Neural progenitor cell (in vitro differentiated cells): ENCODE data around the gene ZC3H12D. TPM values are rescaled to one million over a fixed set of nuclear protein-coding genes. Genes with fewer than 3 reads are reported as not detected.
A peak's percentile ranks its signal among the peaks of the same experiment; 100 is the strongest.

Experiments used
- DNase-seq: peaks from one replicate; pipeline ENCODE4 v3.0.0-alpha.2; 2016; ENCODE audit warnings: low spot score
- H2AFZ ChIP-seq: fragments of 200-600 bp; sonication (generic); replicated peaks from 2 replicates; pipeline ENCODE4 v1.6.1; 2016; ENCODE audit warnings: antibody characterized with exemption
- H3F3A ChIP-seq: fragments of 200-600 bp; sonication (generic); 2 replicates; pipeline ENCODE4 v1.6.1; 2016; ENCODE audit warnings: antibody characterized with exemption, low read depth
- H3K27ac ChIP-seq: fragments of 200-600 bp; sonication (generic); 2 replicates; pipeline ENCODE4 v1.5.1; 2016; ENCODE audit warnings: mild to moderate bottlenecking
- H3K27me3 ChIP-seq: fragments of 200-600 bp; sonication (generic); 2 replicates; pipeline ENCODE4 v1.6.1; 2016; ENCODE audit warnings: mild to moderate bottlenecking, moderate library complexity
- H3K36me3 ChIP-seq: fragments of 200-600 bp; sonication (generic); 2 replicates; pipeline ENCODE4 v1.5.1; 2016
- H3K4me1 ChIP-seq: fragments of 200-600 bp; sonication (generic); 2 replicates; pipeline ENCODE4 v1.6.1; 2016; ENCODE audit warnings: mixed run types
- H3K4me2 ChIP-seq: fragments of 200-600 bp; sonication (generic); 2 replicates; pipeline ENCODE4 v1.6.1; 2016
- H3K4me3 ChIP-seq: fragments of 200-600 bp; sonication (generic); 2 replicates; pipeline ENCODE4 v1.5.1; 2016
- H3K79me2 ChIP-seq: fragments of 200-600 bp; sonication (generic); 2 replicates; pipeline ENCODE4 v1.6.1; 2016; ENCODE audit warnings: low read depth
- H3K9ac ChIP-seq: fragments of 200-600 bp; sonication (generic); 2 replicates; pipeline ENCODE4 v1.6.1; 2016
- H3K9me3 ChIP-seq: fragments of 200-600 bp; sonication (generic); 2 replicates; pipeline ENCODE4 v1.5.1; 2016; ENCODE audit warnings: low read depth
- H4K20me1 ChIP-seq: fragments of 200-600 bp; sonication (generic); 2 replicates; pipeline ENCODE4 v1.6.1; 2016; ENCODE audit warnings: low read depth
- H3K27ac Mint-ChIP-seq: 3 replicates; pipeline ENCODE4 v1.8.0; 2021; ENCODE audit warnings: mixed read lengths
- H3K27me3 Mint-ChIP-seq: 2 replicates; pipeline ENCODE4 v1.8.0; 2022; ENCODE audit warnings: low read depth, mild to moderate bottlenecking, inconsistent platforms, moderate library complexity, mixed read lengths; ENCODE audit not compliant: insufficient read depth
- H3K36me3 Mint-ChIP-seq: 3 replicates; pipeline ENCODE4 v1.8.0; 2021; ENCODE audit warnings: mixed read lengths
- H3K4me1 Mint-ChIP-seq: 3 replicates; pipeline ENCODE4 v1.8.0; 2021; ENCODE audit warnings: mixed read lengths
- H3K4me3 Mint-ChIP-seq: 3 replicates; pipeline ENCODE4 v1.8.0; 2021; ENCODE audit warnings: mild to moderate bottlenecking, moderate library complexity, mixed read lengths
- H3K9me3 Mint-ChIP-seq: 3 replicates; pipeline ENCODE4 v1.8.0; 2020; ENCODE audit warnings: mixed read lengths
- CTCF ChIP-seq: fragments of 200-600 bp; sonication (generic); IDR thresholded peaks from 2 replicates; pipeline ENCODE4 v1.5.1; 2017; ENCODE audit warnings: antibody characterized with exemption, mild to moderate bottlenecking
- EZH2 ChIP-seq: fragments of 200-600 bp; sonication (generic); IDR thresholded peaks from 2 replicates; pipeline ENCODE4 v1.6.1; 2017; ENCODE audit warnings: antibody characterized with exemption, mild to moderate bottlenecking, moderate library complexity
- EZH2phosphoT487 ChIP-seq: fragments of 200-600 bp; sonication (generic); IDR thresholded peaks from 2 replicates; pipeline ENCODE4 v1.6.1; 2017; ENCODE audit warnings: antibody characterized with exemption
- total RNA-seq: library from RNA; depleted of rRNA; stranded (reverse); fragments of >200 nt; gene quantifications from 2 replicates; pipeline ENCODE4 v1.2.3, GENCODE V29; 2015; ENCODE audit warnings: low replicate concordance

The ZC3H12D gene
- total RNA-seq, 1 donor from 2014 or later, result not detected

DNA sequence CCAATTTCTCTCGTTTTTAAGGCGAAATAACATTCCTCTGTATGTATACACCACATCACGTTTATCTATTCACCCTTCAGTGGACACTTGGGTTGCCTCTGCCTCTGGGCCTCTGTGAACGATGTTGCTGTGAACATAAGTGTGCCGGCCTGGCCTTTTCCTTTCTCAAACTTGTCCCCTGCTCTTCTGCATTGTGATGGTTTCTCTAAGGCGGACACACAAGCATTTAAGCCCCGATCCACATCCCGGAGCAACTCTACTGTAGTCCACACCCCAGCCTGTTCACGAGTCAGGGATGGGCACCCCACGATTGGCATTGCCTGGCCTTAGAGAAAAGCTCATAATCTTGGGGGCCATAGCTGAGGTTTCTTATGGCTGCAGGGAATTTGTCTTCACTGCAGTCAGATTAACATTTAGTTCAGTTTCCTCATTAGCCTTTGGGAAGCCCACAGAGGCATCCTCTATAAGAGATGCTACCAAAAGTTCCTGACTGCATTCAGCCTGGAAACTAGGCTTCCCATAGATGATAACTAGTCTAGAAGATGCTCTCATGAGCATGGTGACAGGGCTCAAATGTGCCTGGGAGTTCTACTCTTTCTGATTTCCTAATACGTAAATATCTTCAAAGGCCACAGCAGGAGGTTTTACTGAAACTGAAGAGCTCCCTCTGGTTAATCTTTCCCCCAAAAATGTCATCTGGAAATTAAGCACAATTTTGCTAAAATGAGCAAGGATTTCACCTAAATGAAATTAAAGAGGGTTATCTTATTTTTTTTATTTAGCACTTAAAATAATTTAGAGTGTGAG, 762 bp downstream of the ZC3H12D start:
- no peak overlapping the region for H3K27ac ChIP-seq
- peaks cover 27% of the 10 kb centered on the region for H3K4me1 Mint-ChIP-seq

DNA sequence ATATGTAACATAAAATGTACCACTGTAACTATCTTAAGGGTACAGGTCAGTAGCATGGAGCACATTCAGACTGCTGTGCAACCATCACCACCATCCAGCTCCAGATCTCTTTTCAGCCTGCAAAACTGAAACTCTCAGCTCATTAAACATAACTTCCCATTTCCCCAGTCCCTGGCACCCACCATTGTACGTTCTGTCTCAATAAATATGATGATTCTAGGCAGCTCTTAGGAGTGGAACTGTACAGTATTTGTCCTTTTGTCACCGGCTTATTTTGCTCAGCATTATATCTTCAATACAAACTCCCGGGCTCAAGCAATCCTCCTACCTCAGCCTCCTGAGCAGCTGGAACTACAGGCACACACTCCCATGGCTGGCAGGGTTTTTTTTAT, 1.5 kb downstream of the ZC3H12D start:
- H3K4me2 ChIP-seq, result no peak overlapping the region
- no peak overlapping the region for H3K4me3 ChIP-seq
- Mint-ChIP-seq H3K27ac (no peak overlapping the region), H3K36me3 (no peaks in the 10 kb centered on the region), H3K27me3 (peaks cover 4% of the 10 kb centered on the region), H3K9me3 (no peaks in the 10 kb centered on the region), H3K4me3 (no peak overlapping the region), H3K4me1 (peaks cover 27% of the 10 kb centered on the region)
- no peaks in the 10 kb centered on the region for H3K9me3 ChIP-seq
- no peaks in the 10 kb centered on the region for H3K36me3 ChIP-seq
- no peak overlapping the region for H3K27ac ChIP-seq
- no peaks in the 10 kb centered on the region for H4K20me1 ChIP-seq
- TF ChIP-seq EZH2, result no peak
- no peak for TF ChIP-seq CTCF
- TF ChIP-seq EZH2phosphoT487, result no peak
- peaks cover 2% of the 10 kb centered on the region for H3K4me1 ChIP-seq
- H3F3A ChIP-seq, result no peaks in the 10 kb centered on the region
- no peaks in the 10 kb centered on the region for H3K79me2 ChIP-seq
- H3K9ac ChIP-seq, result no peak overlapping the region
- no peak overlapping the region for H2AFZ ChIP-seq
- H3K27me3 ChIP-seq, result no peaks in the 10 kb centered on the region
- DNase-seq, result no peak

More for the DNA sequence above, 762 bp downstream of the ZC3H12D start:
- Histone ChIP-seq H3K4me1 (peaks cover 2% of the 10 kb centered on the region), H3K27me3 (no peaks in the 10 kb centered on the region), H3K79me2 (no peaks in the 10 kb centered on the region), H3F3A (no peaks in the 10 kb centered on the region), H3K36me3 (no peaks in the 10 kb centered on the region), H3K4me2 (no peak overlapping the region), H4K20me1 (no peaks in the 10 kb centered on the region), H3K4me3 (no peak overlapping the region), H2AFZ (no peak overlapping the region), H3K9ac (no peak overlapping the region), H3K9me3 (no peaks in the 10 kb centered on the region)
- H3K27ac Mint-ChIP-seq, result no peak overlapping the region
- peaks cover 4% of the 10 kb centered on the region for H3K27me3 Mint-ChIP-seq
- TF ChIP-seq EZH2, result no peak
- no peak for TF ChIP-seq CTCF
- TF ChIP-seq EZH2phosphoT487, result no peak
- no peaks in the 10 kb centered on the region for H3K9me3 Mint-ChIP-seq
- DNase-seq, result no peak
- H3K36me3 Mint-ChIP-seq, result no peaks in the 10 kb centered on the region
- H3K4me3 Mint-ChIP-seq, result no peak overlapping the region

DNA sequence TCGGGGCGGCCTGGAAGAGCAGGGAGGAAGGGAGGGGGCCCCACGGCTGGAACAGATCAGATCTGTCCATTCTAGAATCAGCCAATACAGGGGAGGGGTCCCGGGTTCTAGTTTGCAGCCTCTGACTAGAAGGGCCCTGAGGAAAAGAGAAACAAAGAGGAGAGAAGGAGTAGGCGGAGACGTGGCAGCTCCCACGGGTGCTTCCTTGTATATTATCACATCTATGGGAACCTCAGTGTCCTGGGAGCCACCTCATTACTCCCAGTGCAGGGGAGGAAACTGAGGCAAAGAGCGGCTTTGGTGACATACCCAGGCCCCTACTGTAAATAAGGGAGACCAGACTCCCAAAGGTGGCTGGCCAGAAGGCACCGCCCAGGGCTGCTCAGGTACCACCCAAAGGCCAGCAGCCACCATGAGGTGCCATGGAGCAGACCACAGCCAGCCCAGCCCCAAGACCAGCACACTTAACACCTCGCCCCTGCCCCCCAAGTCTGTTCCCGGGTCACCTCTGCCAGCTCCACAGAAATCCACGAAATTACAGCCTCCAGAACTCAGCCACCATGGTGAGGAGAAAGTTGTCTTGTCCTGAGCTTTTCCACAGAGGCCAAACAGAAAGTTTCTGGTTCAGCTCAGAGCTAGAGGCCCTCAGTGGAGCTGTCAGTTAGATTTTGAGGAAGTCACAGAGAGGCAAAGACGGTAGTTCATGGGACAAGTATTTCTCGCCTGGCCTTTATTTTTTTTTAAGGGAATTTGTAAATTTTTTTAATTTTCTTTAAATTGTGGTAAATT, 2.1 kb downstream of the ZC3H12D start:
- no peaks in the 10 kb centered on the region for H3K79me2 ChIP-seq
- peak overlapping the region; percentile 79 for H2AFZ ChIP-seq
- no peaks in the 10 kb centered on the region for H3K9me3 ChIP-seq
- H3F3A ChIP-seq, result no peaks in the 10 kb centered on the region
- DNase-seq, result no peak
- peaks cover 4% of the 10 kb centered on the region for H3K27me3 Mint-ChIP-seq
- no peaks in the 10 kb centered on the region for H3K36me3 ChIP-seq
- H3K27me3 ChIP-seq, result no peaks in the 10 kb centered on the region
- H3K9ac ChIP-seq, result no peak overlapping the region
- H3K36me3 Mint-ChIP-seq, result no peaks in the 10 kb centered on the region
- no peak overlapping the region for H3K4me2 ChIP-seq
- no peak overlapping the region for H3K27ac ChIP-seq
- peak overlapping the region; percentile 87 for H3K27ac Mint-ChIP-seq
- H3K4me1 ChIP-seq, result peaks cover 2% of the 10 kb centered on the region
- no peak overlapping the region for H3K4me3 Mint-ChIP-seq
- TF ChIP-seq EZH2phosphoT487 (no peak), CTCF (no peak), EZH2 (no peak)
- no peaks in the 10 kb centered on the region for H3K9me3 Mint-ChIP-seq
- no peaks in the 10 kb centered on the region for H4K20me1 ChIP-seq
- peaks cover 27% of the 10 kb centered on the region for H3K4me1 Mint-ChIP-seq
- H3K4me3 ChIP-seq, result no peak overlapping the region
